ENCODE data around the gene CUBN. TPM values are rescaled to one million over a fixed set of nuclear protein-coding genes. Genes with fewer than 3 reads are reported as not detected.

Gene CUBN
- total RNA-seq, 2 experiments from 2014 or later = 7.9 to 9.2 TPM

GRCh38 chr10:17134282-17134681 is 4.7 kb upstream of the CUBN start:
- no peak overlapping the region for H3K4me3 ChIP-seq (ENCODE audit: low read length)
- DNase-seq = no peak
- H3K27me3 ChIP-seq (ENCODE audit: control insufficient read depth in 1 of 2, insufficient read depth in 2 of 2, low read length in 2 of 2) = no peaks in the 10 kb centered on the region
- ChIA-PET CTCF (no interaction called here), POLR2A (no interaction called here)
- Mint-ChIP-seq H3K27me3 (no peaks in the 10 kb centered on the region), H3K36me3 (ENCODE audit: low read depth) (no peaks in the 10 kb centered on the region), H3K27ac (no peak overlapping the region), H3K9me3 (no peaks in the 10 kb centered on the region), H3K4me3 (no peak overlapping the region), H3K4me1 (ENCODE audit: low read depth) (peaks cover 8% of the 10 kb centered on the region)
- H3K27ac ChIP-seq (ENCODE audit: low read depth in 1 of 2, low read length in 2 of 2) = no peak overlapping the region
- no peaks in the 10 kb centered on the region for H3K9me3 ChIP-seq (ENCODE audit: control insufficient read depth in 1 of 2, insufficient read depth in 1 of 2, low read length in 2 of 2)
- TF ChIP-seq CTCF (IDR thresholded peaks at IDR 0.05) = no peak
- no peaks in the 10 kb centered on the region for H3K36me3 ChIP-seq (ENCODE audit: insufficient read depth, low read length)
- no peaks in the 10 kb centered on the region for H3K4me1 ChIP-seq (ENCODE audit: insufficient read depth, low read length)
- no peak for ATAC-seq (ENCODE audit: poor library complexity)
- intact Hi-C loops (cut with DNase I, micrococcal nuclease) = no loop called here

GRCh38 chr10:17128261-17128660 is 1.4 kb downstream of the CUBN start:
- Histone ChIP-seq H3K4me1 (ENCODE audit: insufficient read depth, low read length) (no peaks in the 10 kb centered on the region), H3K27me3 (ENCODE audit: control insufficient read depth in 1 of 2, insufficient read depth in 2 of 2, low read length in 2 of 2) (no peaks in the 10 kb centered on the region), H3K36me3 (ENCODE audit: insufficient read depth, low read length) (no peaks in the 10 kb centered on the region), H3K9me3 (ENCODE audit: control insufficient read depth in 1 of 2, insufficient read depth in 1 of 2, low read length in 2 of 2) (no peaks in the 10 kb centered on the region), H3K4me3 (ENCODE audit: low read length) (no peak overlapping the region), H3K27ac (ENCODE audit: low read depth in 1 of 2, low read length in 2 of 2) (no peak overlapping the region)
- intact Hi-C loops (cut with DNase I, micrococcal nuclease) = no loop called here
- Mint-ChIP-seq H3K27ac (no peak overlapping the region), H3K4me1 (ENCODE audit: low read depth) (no peaks in the 10 kb centered on the region), H3K9me3 (no peaks in the 10 kb centered on the region), H3K36me3 (ENCODE audit: low read depth) (peaks cover 34% of the 10 kb centered on the region), H3K27me3 (no peaks in the 10 kb centered on the region), H3K4me3 (no peak overlapping the region)
- TF ChIP-seq CTCF (IDR thresholded peaks at IDR 0.05) = no peak
- ChIA-PET POLR2A (no interaction called here), CTCF (no interaction called here)
- DNase-seq (peak in 2 of 14 experiments; percentile 8 to 15), ATAC-seq (ENCODE audit: poor library complexity) (no peak)

GRCh38 chr10:17126327-17126726 is 3.3 kb downstream of the CUBN start:
- DNase-seq = no peak
- no peaks in the 10 kb centered on the region for H3K4me1 ChIP-seq (ENCODE audit: insufficient read depth, low read length)
- Mint-ChIP-seq H3K36me3 (ENCODE audit: low read depth) (peaks cover 49% of the 10 kb centered on the region), H3K27me3 (no peaks in the 10 kb centered on the region), H3K4me3 (no peak overlapping the region), H3K4me1 (ENCODE audit: low read depth) (no peaks in the 10 kb centered on the region), H3K9me3 (no peaks in the 10 kb centered on the region), H3K27ac (no peak overlapping the region)
- POLR2A ChIA-PET = no interaction called here
- CTCF ChIA-PET = no interaction called here
- intact Hi-C loops (cut with DNase I, micrococcal nuclease) = no loop called here
- H3K27me3 ChIP-seq (ENCODE audit: control insufficient read depth in 1 of 2, insufficient read depth in 2 of 2, low read length in 2 of 2) = no peaks in the 10 kb centered on the region
- H3K9me3 ChIP-seq (ENCODE audit: control insufficient read depth in 1 of 2, insufficient read depth in 1 of 2, low read length in 2 of 2) = no peaks in the 10 kb centered on the region
- H3K36me3 ChIP-seq (ENCODE audit: insufficient read depth, low read length) = peaks cover 8% of the 10 kb centered on the region
- no peak for ATAC-seq (ENCODE audit: poor library complexity)
- H3K4me3 ChIP-seq (ENCODE audit: low read length) = no peak overlapping the region
- H3K27ac ChIP-seq (ENCODE audit: low read depth in 1 of 2, low read length in 2 of 2) = no peak overlapping the region
- TF ChIP-seq CTCF (IDR thresholded peaks at IDR 0.05) = no peak

All from CD4-positive, alpha-beta T cell (primary cell).